ENCODE results near the gene CYP1A2. TPM values are rescaled to one million over a fixed set of nuclear protein-coding genes. Genes with fewer than 3 reads are reported as not detected.

Gene CYP1A2, protein sequence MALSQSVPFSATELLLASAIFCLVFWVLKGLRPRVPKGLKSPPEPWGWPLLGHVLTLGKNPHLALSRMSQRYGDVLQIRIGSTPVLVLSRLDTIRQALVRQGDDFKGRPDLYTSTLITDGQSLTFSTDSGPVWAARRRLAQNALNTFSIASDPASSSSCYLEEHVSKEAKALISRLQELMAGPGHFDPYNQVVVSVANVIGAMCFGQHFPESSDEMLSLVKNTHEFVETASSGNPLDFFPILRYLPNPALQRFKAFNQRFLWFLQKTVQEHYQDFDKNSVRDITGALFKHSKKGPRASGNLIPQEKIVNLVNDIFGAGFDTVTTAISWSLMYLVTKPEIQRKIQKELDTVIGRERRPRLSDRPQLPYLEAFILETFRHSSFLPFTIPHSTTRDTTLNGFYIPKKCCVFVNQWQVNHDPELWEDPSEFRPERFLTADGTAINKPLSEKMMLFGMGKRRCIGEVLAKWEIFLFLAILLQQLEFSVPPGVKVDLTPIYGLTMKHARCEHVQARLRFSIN
- not detected for total RNA-seq
- long read RNA-seq, result 0 reads

DNA sequence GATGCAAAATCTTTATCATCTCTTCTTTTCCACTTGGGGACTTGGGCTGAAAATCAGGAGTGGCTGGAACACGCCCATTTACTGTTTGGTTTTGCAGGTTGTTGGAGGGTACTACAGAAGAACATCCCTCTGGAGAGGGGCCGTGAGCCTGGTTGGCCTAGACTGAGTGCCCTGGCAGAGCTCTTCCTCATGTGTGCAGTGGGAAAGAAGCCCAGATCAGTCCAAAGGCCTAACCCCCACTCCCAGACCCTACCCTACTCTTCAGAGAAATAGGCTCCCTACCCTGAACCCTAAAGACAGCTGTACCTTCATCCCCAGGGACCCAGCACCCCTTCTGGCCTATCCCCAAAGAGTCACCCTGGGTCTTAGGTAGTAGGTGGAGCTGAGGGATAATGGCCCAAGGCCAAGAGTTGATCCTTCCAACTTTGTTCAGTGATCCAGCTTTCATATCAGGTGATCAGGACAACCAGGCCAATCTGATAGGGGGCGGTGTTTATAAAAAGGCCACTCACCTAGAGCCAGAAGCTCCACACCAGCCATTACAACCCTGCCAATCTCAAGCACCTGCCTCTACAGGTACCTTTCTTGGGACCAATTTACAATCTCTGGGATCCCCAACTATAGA, at the start of gene CYP1A2:
CYP1A2 (plus strand) TSS at position 524 of the 625 bp plus-strand sequence. CDS start 894 bp downstream, outside the sequence.
- Histone ChIP-seq H3K36me3 (no peaks in the 10 kb centered on the region), H3K4me1 (no peaks in the 10 kb centered on the region), H3K9me3 (no peaks in the 10 kb centered on the region), H3K4me3 (no peak within 1 kb of the TSS), H3K27me3 (ENCODE audit: low read depth) (no peaks in the 10 kb centered on the region), H3K27ac (no peak within 1 kb of the TSS)
- no peak for ATAC-seq
- TF ChIP-seq, protein P1, sequence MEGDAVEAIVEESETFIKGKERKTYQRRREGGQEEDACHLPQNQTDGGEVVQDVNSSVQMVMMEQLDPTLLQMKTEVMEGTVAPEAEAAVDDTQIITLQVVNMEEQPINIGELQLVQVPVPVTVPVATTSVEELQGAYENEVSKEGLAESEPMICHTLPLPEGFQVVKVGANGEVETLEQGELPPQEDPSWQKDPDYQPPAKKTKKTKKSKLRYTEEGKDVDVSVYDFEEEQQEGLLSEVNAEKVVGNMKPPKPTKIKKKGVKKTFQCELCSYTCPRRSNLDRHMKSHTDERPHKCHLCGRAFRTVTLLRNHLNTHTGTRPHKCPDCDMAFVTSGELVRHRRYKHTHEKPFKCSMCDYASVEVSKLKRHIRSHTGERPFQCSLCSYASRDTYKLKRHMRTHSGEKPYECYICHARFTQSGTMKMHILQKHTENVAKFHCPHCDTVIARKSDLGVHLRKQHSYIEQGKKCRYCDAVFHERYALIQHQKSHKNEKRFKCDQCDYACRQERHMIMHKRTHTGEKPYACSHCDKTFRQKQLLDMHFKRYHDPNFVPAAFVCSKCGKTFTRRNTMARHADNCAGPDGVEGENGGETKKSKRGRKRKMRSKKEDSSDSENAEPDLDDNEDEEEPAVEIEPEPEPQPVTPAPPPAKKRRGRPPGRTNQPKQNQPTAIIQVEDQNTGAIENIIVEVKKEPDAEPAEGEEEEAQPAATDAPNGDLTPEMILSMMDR (IDR thresholded peaks at IDR 0.05), result no peak
- intact Hi-C loops (cut with DNase I), result no loop called here
- DNase-seq, result no peak

DNA sequence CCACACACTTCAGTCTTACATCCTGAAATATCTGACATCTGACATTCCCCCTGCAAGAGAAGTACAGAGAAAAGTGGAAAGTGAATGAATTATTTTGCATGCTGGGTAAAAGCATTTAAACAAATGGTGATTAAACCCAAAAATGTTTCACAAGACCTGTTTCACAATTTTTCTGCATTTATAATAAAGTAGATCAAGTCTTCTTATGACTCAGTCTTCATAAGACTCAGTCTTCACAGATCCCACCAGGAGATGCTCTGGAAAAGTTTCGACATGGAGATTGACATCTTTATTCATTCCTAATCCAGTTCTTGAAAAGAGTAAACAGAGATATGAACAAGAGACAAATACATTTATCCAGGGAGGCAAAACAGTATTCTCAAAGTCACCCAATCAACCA, 39.6 kb upstream of the CYP1A2 start:
- TF ChIP-seq, protein P1 (IDR thresholded peaks at IDR 0.05), result no peak
- H3K4me1 ChIP-seq, result no peaks in the 10 kb centered on the region
- H3K27ac ChIP-seq, result no peak overlapping the region
- no peak for DNase-seq
- no peak overlapping the region for H3K4me3 ChIP-seq
- H3K36me3 ChIP-seq, result no peaks in the 10 kb centered on the region
- no peaks in the 10 kb centered on the region for H3K27me3 ChIP-seq (ENCODE audit: low read depth)
- no peak for ATAC-seq
- intact Hi-C loops (cut with DNase I), result no loop called here
- H3K9me3 ChIP-seq, result no peaks in the 10 kb centered on the region

DNA sequence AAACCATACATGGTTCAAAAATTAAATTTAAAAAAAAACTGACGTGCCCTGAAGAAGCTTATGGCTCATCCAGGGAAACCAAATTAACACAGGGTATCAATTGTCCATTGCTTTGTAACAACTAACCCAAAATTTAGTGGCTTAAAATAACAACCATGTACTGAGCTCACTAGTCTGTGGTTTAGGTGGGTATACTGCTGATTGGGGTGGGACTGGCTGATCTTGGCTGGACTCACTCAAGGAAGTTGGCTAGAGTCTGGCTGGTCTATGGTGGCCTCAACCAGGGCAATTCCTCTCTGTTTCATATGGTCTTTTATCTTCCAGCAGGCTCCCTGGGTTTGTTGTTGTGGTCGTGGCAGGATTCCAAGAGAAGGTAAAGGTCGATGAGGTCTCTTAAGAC, 38.8 kb upstream of the CYP1A2 start:
- Histone ChIP-seq H3K4me1 (no peaks in the 10 kb centered on the region), H3K4me3 (no peak overlapping the region), H3K27ac (no peak overlapping the region), H3K27me3 (ENCODE audit: low read depth) (no peaks in the 10 kb centered on the region), H3K36me3 (no peaks in the 10 kb centered on the region), H3K9me3 (no peaks in the 10 kb centered on the region)
- intact Hi-C loops (cut with DNase I), result no loop called here
- TF ChIP-seq, protein P1 (IDR thresholded peaks at IDR 0.05), result no peak
- DNase-seq (no peak), ATAC-seq (no peak)

DNA sequence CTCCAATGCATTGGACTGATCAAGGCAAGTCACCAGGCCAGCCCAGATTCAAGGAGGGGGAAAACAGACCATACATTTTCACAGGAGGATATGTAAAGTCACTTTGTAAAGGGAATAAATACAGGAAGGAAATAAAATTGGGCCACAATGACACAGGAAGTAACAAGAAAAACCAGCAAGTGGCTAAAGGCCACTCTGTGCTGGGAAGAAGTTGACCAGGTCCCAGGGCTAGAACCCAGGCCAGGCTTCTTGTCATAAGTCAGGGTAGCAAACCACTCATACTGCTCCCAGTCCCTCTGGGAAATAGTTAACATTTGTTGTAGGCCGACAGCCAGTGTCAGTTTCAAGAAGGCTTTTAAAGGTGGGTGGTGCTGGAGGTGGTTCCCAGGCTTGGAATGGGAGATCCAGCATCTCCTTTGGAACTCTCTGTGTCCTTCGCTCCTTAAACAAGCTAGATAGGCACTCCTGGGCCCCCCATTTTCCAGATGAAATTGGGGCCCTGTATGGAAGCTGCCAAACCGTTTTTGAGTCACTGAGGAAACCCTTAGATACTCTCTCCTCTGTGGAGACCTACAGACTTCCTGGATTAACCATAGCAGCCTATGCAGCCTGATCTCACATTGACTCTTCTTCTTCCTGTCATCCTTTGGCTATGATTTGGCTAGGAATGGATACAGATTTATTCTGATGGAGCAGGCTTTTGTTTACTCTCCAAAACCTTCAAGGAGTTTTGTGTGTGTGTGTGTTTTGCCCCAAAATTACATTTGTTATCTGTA, 38.1 kb upstream of the CYP1A2 start:
- H3K4me3 ChIP-seq, result no peak overlapping the region
- intact Hi-C loops (cut with DNase I), result no loop called here
- ATAC-seq, result no peak
- no peak for DNase-seq
- peak overlapping the region; percentile 8 for H3K27ac ChIP-seq
- H3K27me3 ChIP-seq (ENCODE audit: low read depth), result no peaks in the 10 kb centered on the region
- H3K4me1 ChIP-seq, result no peaks in the 10 kb centered on the region
- TF ChIP-seq, protein P1 (IDR thresholded peaks at IDR 0.05), result no peak
- no peaks in the 10 kb centered on the region for H3K36me3 ChIP-seq
- no peaks in the 10 kb centered on the region for H3K9me3 ChIP-seq

DNA sequence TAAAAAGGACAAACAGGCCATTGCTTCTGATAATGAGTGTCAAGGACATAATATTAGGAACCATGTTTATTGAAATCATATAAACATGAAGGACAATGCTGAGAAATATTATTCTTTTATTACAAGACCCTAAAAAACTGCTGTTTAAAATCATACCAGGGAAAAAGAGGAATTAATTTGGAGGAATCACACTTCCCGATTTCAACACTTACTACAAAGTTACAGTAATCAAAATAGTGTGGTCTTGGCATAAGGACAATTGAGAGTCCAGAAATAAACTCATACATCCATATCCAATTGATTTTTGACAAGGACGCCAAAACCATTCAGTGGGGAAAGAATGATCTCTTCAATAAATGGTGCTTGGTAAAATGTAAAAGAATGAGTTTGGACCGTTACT, 36.3 kb upstream of the CYP1A2 start:
- no peaks in the 10 kb centered on the region for H3K4me1 ChIP-seq
- no peaks in the 10 kb centered on the region for H3K36me3 ChIP-seq
- DNase-seq (no peak), ATAC-seq (no peak)
- no peak overlapping the region for H3K27ac ChIP-seq
- no peaks in the 10 kb centered on the region for H3K27me3 ChIP-seq (ENCODE audit: low read depth)
- intact Hi-C loops (cut with DNase I), result no loop called here
- no peaks in the 10 kb centered on the region for H3K9me3 ChIP-seq
- TF ChIP-seq, protein P1 (IDR thresholded peaks at IDR 0.05), result no peak
- H3K4me3 ChIP-seq, result no peak overlapping the region
